H1 (cell line): Measurements from ENCODE around the gene NDUFA7. TPM values are rescaled to one million over a fixed set of nuclear protein-coding genes. Genes with fewer than 3 reads are reported as not detected.

Experiments used
- CTCF ChIA-PET: fragments of 300-600 bp; sonication (Branson Sonifier 250); formaldehyde crosslinking; loops from one replicate; lab custom pipeline; 2021; ENCODE audit not compliant: partially characterized antibody; lab: Charles Lee
- POLR2A ChIA-PET: fragments of 300-600 bp; sonication (Branson Sonifier 250); formaldehyde crosslinking; loops from one replicate; lab custom pipeline; 2021; ENCODE audit warnings: inconsistent platforms; ENCODE audit not compliant: partially characterized antibody; lab: Charles Lee
- DNase-seq, 2 experiments: peaks; one replicate each; pipeline versions ENCODE4 v3.0.0 to v3.0.0-alpha.2; 2010 to 2022; ENCODE audit warnings: low spot score in 2 of 2, low read depth in 1 of 2, mixed read lengths in 1 of 2
- FAIRE-seq: peaks from 2 replicates; lab custom pipeline; 2011; peaks lifted over from hg19 to GRCh38; lab: Jason Lieb, UNC
- H2AFZ ChIP-seq: 2 replicates; pipeline ENCODE4 v1.8.1; 2012; ENCODE audit warnings: low read length, inconsistent platforms
- H2AK5ac ChIP-seq: 2 replicates; pipeline ENCODE4 v1.6.1; 2013; ENCODE audit warnings: low read depth, low read length
- H2BK120ac ChIP-seq: replicated peaks from 2 replicates; pipeline ENCODE3; 2013; ENCODE audit warnings: low read depth, low read length, inconsistent platforms
- H2BK12ac ChIP-seq: 2 replicates; pipeline ENCODE4 v1.6.1; 2013; ENCODE audit warnings: low read depth, low read length
- H2BK15ac ChIP-seq: 2 replicates; pipeline ENCODE4 v1.6.1; 2013; ENCODE audit warnings: low read length
- H2BK20ac ChIP-seq: 2 replicates; pipeline ENCODE4 v1.6.1; 2013; ENCODE audit warnings: low read length
- H2BK5ac ChIP-seq: 2 replicates; pipeline ENCODE4 v1.6.1; 2013; ENCODE audit warnings: low read depth, low read length
- H3K14ac ChIP-seq: 2 replicates; pipeline ENCODE4 v1.6.1; 2013; ENCODE audit warnings: inconsistent platforms; ENCODE audit not compliant: insufficient read length
- H3K18ac ChIP-seq: 2 replicates; pipeline ENCODE4 v1.6.1; 2013; ENCODE audit warnings: low read length; ENCODE audit errors: extremely low read depth
- H3K23ac ChIP-seq: 2 replicates; pipeline ENCODE4 v1.6.1; 2013; ENCODE audit warnings: inconsistent platforms; ENCODE audit not compliant: insufficient read length
- H3K23me2 ChIP-seq: 2 replicates; pipeline ENCODE4 v1.6.1; 2013; ENCODE audit warnings: low read depth, low read length
- H3K27ac ChIP-seq: 2 replicates; pipeline ENCODE4 v1.6.1; 2011; ENCODE audit warnings: low read depth, low read length, inconsistent platforms
- H3K27me3 ChIP-seq, 4 experiments: replicated peaks in 1 of 4; 1 replicate in 1 of 4; 2 replicates in 3 of 4; pipeline versions ENCODE4 v1.6.1 to v1.8.1; 2011 to 2013; ENCODE audit warnings: low read length in 3 of 4, mild to moderate bottlenecking in 3 of 4, inconsistent platforms in 2 of 4, mixed read lengths in 2 of 4, moderate library complexity in 1 of 4; ENCODE audit not compliant: control insufficient read depth in 3 of 4, insufficient read depth in 3 of 4; ENCODE audit errors: extremely low read depth in 1 of 4
- H3K36me3 ChIP-seq, 4 experiments: 2 replicates each; pipeline versions ENCODE4 v1.6.1 to v1.8.1; 2011 to 2013; ENCODE audit warnings: mild to moderate bottlenecking in 4 of 4, low read length in 3 of 4, moderate library complexity in 2 of 4, control low read depth in 1 of 4, inconsistent platforms in 1 of 4; ENCODE audit not compliant: insufficient read depth in 4 of 4, control insufficient read depth in 2 of 4
- H3K4ac ChIP-seq: replicated peaks from 2 replicates; pipeline ENCODE3; 2013; ENCODE audit warnings: low read length, low read depth, mixed read lengths, inconsistent platforms; ENCODE audit not compliant: insufficient read length
- H3K4me1 ChIP-seq, 4 experiments: replicated peaks in 1 of 4; 1 replicate in 1 of 4; 2 replicates in 3 of 4; pipeline versions ENCODE4 v1.6.1 to v1.8.1; 2011 to 2013; ENCODE audit warnings: low read length in 3 of 4, inconsistent platforms in 2 of 4, mixed read lengths in 1 of 4; ENCODE audit not compliant: insufficient read depth in 4 of 4, control insufficient read depth in 3 of 4
- H3K4me2 ChIP-seq, 2 experiments: 2 replicates each; pipeline versions ENCODE4 v1.6.1 to v1.8.1; 2011 to 2013; ENCODE audit warnings: low read depth in 2 of 2, low read length in 2 of 2, control low read depth in 1 of 2, inconsistent platforms in 1 of 2, mild to moderate bottlenecking in 1 of 2; ENCODE audit not compliant: insufficient read depth in 1 of 2
- H3K4me3 ChIP-seq, 4 experiments: fragments of 200-600, 300-600 bp in 1 of 4; sonication (generic), shearing (Covaris generic), sonication (Bioruptor Twin) in 1 of 4; 2 replicates each; pipeline versions ENCODE4 v1.5.1 to v1.8.1; 2011 to 2016; ENCODE audit warnings: low read length in 4 of 4, low read depth in 3 of 4, control low read depth in 2 of 4, inconsistent platforms in 2 of 4, mild to moderate bottlenecking in 2 of 4, mixed read lengths in 1 of 4, moderate library complexity in 1 of 4; ENCODE audit not compliant: insufficient read depth in 2 of 4; ENCODE audit errors: extremely low read depth in 1 of 4
- H3K56ac ChIP-seq: replicated peaks from 2 replicates; pipeline ENCODE3; 2013; ENCODE audit warnings: low read depth, mild to moderate bottlenecking, mixed read lengths, low read length, inconsistent platforms; ENCODE audit not compliant: insufficient read length
- H3K79me1 ChIP-seq: 2 replicates; pipeline ENCODE4 v1.6.1; 2013; ENCODE audit warnings: low read depth, low read length, control low read depth
- H3K79me2 ChIP-seq, 2 experiments: 2 replicates each; pipeline versions ENCODE4 v1.6.1 to v1.8.1; 2012 to 2013; ENCODE audit warnings: low read length in 2 of 2, mild to moderate bottlenecking in 2 of 2, inconsistent platforms in 1 of 2; ENCODE audit not compliant: insufficient read depth in 2 of 2, control insufficient read depth in 1 of 2
- H3K9ac ChIP-seq, 4 experiments: replicated peaks in 1 of 4; 1 replicate in 1 of 4; 2 replicates in 3 of 4; pipeline versions ENCODE4 v1.6.1 to v1.8.1; 2011 to 2013; ENCODE audit warnings: low read depth in 3 of 4, low read length in 3 of 4, control low read depth in 2 of 4, mild to moderate bottlenecking in 2 of 4, moderate library complexity in 2 of 4, inconsistent platforms in 1 of 4; ENCODE audit errors: extremely low read depth in 1 of 4
- H3K9me3 ChIP-seq, 2 experiments: 2 replicates each; pipeline versions ENCODE4 v1.6.1 to v1.8.1; 2012 to 2013; ENCODE audit warnings: mild to moderate bottlenecking in 2 of 2, moderate library complexity in 2 of 2, control low read depth in 1 of 2, inconsistent platforms in 1 of 2, low read depth in 1 of 2, low read length in 1 of 2, mixed read lengths in 1 of 2; ENCODE audit not compliant: insufficient read depth in 2 of 2
- H4K20me1 ChIP-seq, 2 experiments: replicated peaks in 1 of 2; 2 replicates each; pipeline versions ENCODE3 to v1.8.1; 2011 to 2013; ENCODE audit warnings: inconsistent platforms in 2 of 2, low read length in 2 of 2, mild to moderate bottlenecking in 1 of 2; ENCODE audit not compliant: insufficient read depth in 2 of 2, control insufficient read depth in 1 of 2
- H4K5ac ChIP-seq: 2 replicates; pipeline ENCODE4 v1.6.1; 2013; ENCODE audit warnings: low read length, low read depth, mixed read lengths, inconsistent platforms; ENCODE audit not compliant: insufficient read length
- H4K8ac ChIP-seq: 2 replicates; pipeline ENCODE4 v1.8.0; 2013; ENCODE audit warnings: mild to moderate bottlenecking, moderate library complexity, low read length, inconsistent platforms; ENCODE audit not compliant: insufficient read depth; ENCODE audit errors: extremely low read depth
- H4K91ac ChIP-seq: replicated peaks from 2 replicates; pipeline ENCODE3; 2013; ENCODE audit warnings: low read length, mixed read lengths, inconsistent platforms; ENCODE audit not compliant: insufficient read length
- EGR1 ChIP-seq: IDR thresholded peaks from 2 replicates; pipeline ENCODE4 v1.6.1; 2011; ENCODE audit warnings: low read depth, low read length, borderline replicate concordance
- WGBS, 2 experiments: shearing (Covaris generic) in 1 of 2; methylation state at CpG; one replicate each; pipeline versions ENCODE4 v1.1.6 to v1.1.7; 2013 to 2015; ENCODE audit warnings: low lambda C conversion rate in 2 of 2, mixed read lengths in 2 of 2, inconsistent platforms in 1 of 2, low coverage in 1 of 2, missing lambda C conversion rate in 1 of 2; ENCODE audit not compliant: insufficient replicate concordance in 2 of 2, insufficient coverage in 1 of 2, insufficient read length in 1 of 2; ENCODE audit errors: extremely low coverage in 1 of 2, missing lambda C conversion rate in 1 of 2; 5-methylcytosine and 5-hydroxymethylcytosine counted together
- polyA plus RNA-seq, 7 experiments: library from polyadenylated mRNA; depleted of rRNA in 3 of 7; stranded (reverse) in 5 of 7; unstranded in 2 of 7; fragments of >200 nt in 5 of 7; fragments of 200-250 nt in 2 of 7; gene quantifications; 1 replicate in 5 of 7; 2 replicates in 1 of 7; 4 replicates in 1 of 7; pipeline versions ENCODE4 v1.2.1 to v1.2.3, GENCODE V29; 2011 to 2013; ENCODE audit warnings: missing spikeins in 2 of 7, mixed read lengths in 2 of 7
- total RNA-seq: library from RNA; stranded (reverse); fragmentation: NEBNext Ultra II Directional; extraction: Animal tissue kit (Norgen Biotek cat#: 25700); gene quantifications from 2 replicates; pipeline ENCODE4 v1.2.1, GENCODE V29; 2021

Gene NDUFA7
- total and polyA plus RNA-seq, 2 of the 8 experiments (the other 6 are each of a cell fraction or from before 2014, with no cell fraction given): 54.4 to 286 TPM

- H2BK12ac ChIP-seq: no peak overlapping the region
- H3K4me1 ChIP-seq: peaks cover 0 to 10% (median 3%) of the 10 kb centered on the region in 4 experiments; a peak in 4 of 7 replicates
- H4K20me1 ChIP-seq: peaks cover 0 to 2% of the 10 kb centered on the region in 2 experiments
- H2BK120ac ChIP-seq: no peak overlapping the region
- H4K5ac ChIP-seq: no peak overlapping the region
- H3K79me2 ChIP-seq: no peaks in the 10 kb centered on the region
- no peak overlapping the region for H2AK5ac ChIP-seq
- no peak overlapping the region for H3K23ac ChIP-seq
- no peak overlapping the region for H2BK20ac ChIP-seq
- H3K9ac ChIP-seq: no peak overlapping the region
- H4K8ac ChIP-seq: no peak overlapping the region
- peak overlapping the region in 1 of 2 experiments; percentile 47; a peak in 1 of 4 replicates for H3K4me2 ChIP-seq
- no peak overlapping the region for H3K14ac ChIP-seq
- H3K18ac ChIP-seq: no peak overlapping the region; the same call in 1 of the 2 replicates
- no peak overlapping the region for H3K56ac ChIP-seq
- DNase-seq (no peak), FAIRE-seq (no peak)
- no peak overlapping the region for H2AFZ ChIP-seq
- CTCF ChIA-PET: interaction anchor here (0.7 to 8.2 kb wide), 6 partner anchors 12 to 175 kb away, joined by 3 to 68 read pairs (median 4); no protein-coding TSS in a partner anchor
- H3K4ac ChIP-seq: no peak overlapping the region
- no peak overlapping the region for H3K27ac ChIP-seq
- POLR2A ChIA-PET: interaction anchor here (0.6 to 3.7 kb wide), 12 partner anchors 10 to 170 kb away, joined by 3 to 11 read pairs (median 4); partner anchors contain the start of genes NDUFA7, RAB11B, RPS28 and ZNF414
- H3K27me3 ChIP-seq: peaks cover 0 to 9% (median 7%) of the 10 kb centered on the region in 4 experiments; a peak in 3 of 7 replicates
- no peaks in the 10 kb centered on the region for H3K36me3 ChIP-seq
- H2BK15ac ChIP-seq: no peak overlapping the region
- no peak overlapping the region for H4K91ac ChIP-seq
- H2BK5ac ChIP-seq: no peak overlapping the region
- peaks cover 5% of the 10 kb centered on the region; the same call in 1 of the 2 replicates for H3K23me2 ChIP-seq
- 52% methylated on average over 11 of the region's 11 CpGs; no CpG with 5 or more reads in 1 of the 2 experiments for WGBS, 2 experiments
- no peaks in the 10 kb centered on the region for H3K9me3 ChIP-seq
- no peaks in the 10 kb centered on the region for H3K79me1 ChIP-seq
- peak overlapping the region in 1 of 4 experiments; percentile 71; a peak in 4 of 8 replicates for H3K4me3 ChIP-seq
- no peak for TF ChIP-seq EGR1
Observed at GRCh38 chr19:8343483-8343844, 22.3 kb upstream of the NDUFA7 start.
